GM19240 (cell line): ENCODE data around the gene IRF5.
"Not testable (repeated sequence)": the region's sequence is repeated elsewhere in the genome, so short reads cannot be mapped to it uniquely, and the experiment has no call there.

Source experiments
- DNase-seq: peaks from one replicate; pipeline ENCODE4 v3.0.0; 2011; ENCODE audit warnings: low spot score; ENCODE audit not compliant: insufficient read length

The IRF5 gene

GRCh38 chr7:128938544-128939074 is 882 bp downstream of the IRF5 start:
- DNase-seq, result no peak

GRCh38 chr7:128939075-128939860 is 1.5 kb downstream of the IRF5 start:
- no peak for DNase-seq

- DNase-seq, result no peak
Measured at GRCh38 chr7:128939861-128940410, 2.2 kb downstream of the IRF5 start.

- DNase-seq, result peak; percentile 89
Measured at GRCh38 chr7:128940494-128941322, 3.0 kb downstream of the IRF5 start.

GRCh38 chr7:128941323-128941890 is 3.7 kb downstream of the IRF5 start:
- DNase-seq, result no peak

- DNase-seq, result no peak
Measured at GRCh38 chr7:128941946-128942526, 4.3 kb downstream of the IRF5 start.

GRCh38 chr7:128943251-128943650 is 5.5 kb downstream of the IRF5 start:
- not testable (repeated sequence) for DNase-seq

GRCh38 chr7:128944487-128945236 is 6.9 kb downstream of the IRF5 start:
- DNase-seq, result no peak

GRCh38 chr7:128945668-128946366 is 8.1 kb downstream of the IRF5 start:
- DNase-seq, result no peak

GRCh38 chr7:128946936-128947830 is 9.5 kb downstream of the IRF5 start:
- DNase-seq, result no peak

GRCh38 chr7:128947854-128948253 is 10.1 kb downstream of the IRF5 start:
- DNase-seq, result no peak

- no peak for DNase-seq
Measured at GRCh38 chr7:128948312-128948973, 10.7 kb downstream of the IRF5 start.

GRCh38 chr7:128948976-128949760 is 11.4 kb downstream of the IRF5 start:
- no peak for DNase-seq

GRCh38 chr7:128951296-128951695 is 13.6 kb downstream of the IRF5 start:
- no peak for DNase-seq

GRCh38 chr7:128954150-128954549 is 16.4 kb downstream of the IRF5 start:
- no peak for DNase-seq

- DNase-seq, result no peak
Measured at GRCh38 chr7:128954830-128955802, 17.4 kb downstream of the IRF5 start.
